ENCODE measurements around the gene KRT14. TPM values are rescaled to one million over a fixed set of nuclear protein-coding genes. Genes with fewer than 3 reads are reported as not detected.
"Not testable (repeated sequence)": the region's sequence is repeated elsewhere in the genome, so short reads cannot be mapped to it uniquely, and the experiment has no call there.

Gene KRT14
- total RNA-seq, 1 donor from 2014 or later = 1.0 TPM

DNA sequence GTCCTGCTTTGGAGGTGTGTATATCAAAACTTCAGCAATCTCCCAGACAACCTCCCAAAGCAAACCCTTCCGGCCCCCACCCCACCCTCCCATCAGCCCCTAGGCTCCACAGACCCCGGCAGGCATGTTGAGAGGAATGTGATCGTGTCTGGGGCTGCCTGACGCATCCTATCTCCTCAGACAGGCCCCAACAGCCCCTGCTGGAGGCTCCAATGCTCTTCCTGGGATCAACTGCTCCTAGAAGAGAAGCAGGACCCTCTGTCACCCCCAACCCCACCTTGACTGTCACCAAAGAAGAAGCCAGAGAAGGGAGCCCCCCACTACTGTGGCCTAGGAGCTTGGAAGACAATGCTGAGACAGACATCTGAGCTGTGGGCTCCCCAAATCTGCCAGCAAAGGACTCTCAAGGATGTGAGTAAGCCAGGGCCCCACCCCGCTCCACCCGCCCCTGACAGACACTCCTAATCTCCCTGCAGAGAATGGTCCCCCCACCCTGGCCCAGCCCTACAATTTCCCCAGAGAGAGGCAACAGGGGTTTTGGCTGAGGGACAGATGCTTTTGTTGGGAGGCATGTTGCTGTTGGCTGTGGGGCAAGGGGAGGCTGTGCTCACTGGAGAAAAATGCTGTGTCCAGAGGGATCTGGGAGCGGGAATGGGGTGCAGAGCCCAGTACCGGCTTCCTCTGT is 1.6 kb upstream of the KRT14 start:
- Histone ChIP-seq H3K27me3 (ENCODE audit: insufficient read depth, low read length) (peaks cover 6% of the 10 kb centered on the region), H3K9me3 (ENCODE audit: insufficient read depth, low read depth, low read length) (no peaks in the 10 kb centered on the region), H2AFZ (ENCODE audit: low read depth, low read length) (no peak overlapping the region), H3K4me3 (ENCODE audit: insufficient read depth, low read depth, low read length) (no peak overlapping the region), H3K36me3 (ENCODE audit: insufficient read depth, low read length) (no peaks in the 10 kb centered on the region), H3K79me2 (ENCODE audit: insufficient read depth, low read length) (no peaks in the 10 kb centered on the region), H3K4me1 (ENCODE audit: insufficient read depth, low read length) (no peaks in the 10 kb centered on the region), H3K9ac (ENCODE audit: low read length) (no peak overlapping the region), H3K4me2 (ENCODE audit: low read length) (no peak overlapping the region), H3K27ac (ENCODE audit: low read depth, low read length) (no peak overlapping the region), H4K20me1 (ENCODE audit: insufficient read depth, low read length) (no peaks in the 10 kb centered on the region)
- TF ChIP-seq EZH2 (IDR thresholded peaks at IDR 0.05; ENCODE audit: insufficient read depth, low read length) = no peak
- TF ChIP-seq, protein P1, sequence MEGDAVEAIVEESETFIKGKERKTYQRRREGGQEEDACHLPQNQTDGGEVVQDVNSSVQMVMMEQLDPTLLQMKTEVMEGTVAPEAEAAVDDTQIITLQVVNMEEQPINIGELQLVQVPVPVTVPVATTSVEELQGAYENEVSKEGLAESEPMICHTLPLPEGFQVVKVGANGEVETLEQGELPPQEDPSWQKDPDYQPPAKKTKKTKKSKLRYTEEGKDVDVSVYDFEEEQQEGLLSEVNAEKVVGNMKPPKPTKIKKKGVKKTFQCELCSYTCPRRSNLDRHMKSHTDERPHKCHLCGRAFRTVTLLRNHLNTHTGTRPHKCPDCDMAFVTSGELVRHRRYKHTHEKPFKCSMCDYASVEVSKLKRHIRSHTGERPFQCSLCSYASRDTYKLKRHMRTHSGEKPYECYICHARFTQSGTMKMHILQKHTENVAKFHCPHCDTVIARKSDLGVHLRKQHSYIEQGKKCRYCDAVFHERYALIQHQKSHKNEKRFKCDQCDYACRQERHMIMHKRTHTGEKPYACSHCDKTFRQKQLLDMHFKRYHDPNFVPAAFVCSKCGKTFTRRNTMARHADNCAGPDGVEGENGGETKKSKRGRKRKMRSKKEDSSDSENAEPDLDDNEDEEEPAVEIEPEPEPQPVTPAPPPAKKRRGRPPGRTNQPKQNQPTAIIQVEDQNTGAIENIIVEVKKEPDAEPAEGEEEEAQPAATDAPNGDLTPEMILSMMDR (IDR thresholded peaks at IDR 0.05; ENCODE audit: insufficient read depth, low read depth, low read length) = no peak
- Mint-ChIP-seq H3K27me3 (ENCODE audit: low read depth, unreplicated experiment) (peaks cover 24% of the 10 kb centered on the region), H3K36me3 (ENCODE audit: low read depth, unreplicated experiment) (peaks cover 4% of the 10 kb centered on the region), H3K4me1 (ENCODE audit: low read depth, unreplicated experiment) (no peaks in the 10 kb centered on the region), H3K27ac (ENCODE audit: unreplicated experiment) (no peak overlapping the region), H3K9me3 (ENCODE audit: unreplicated experiment) (peaks cover 7% of the 10 kb centered on the region), H3K4me3 (ENCODE audit: unreplicated experiment) (no peak overlapping the region)
- FAIRE-seq (no peak), DNase-seq (ENCODE audit: low read depth) (no peak)

DNA sequence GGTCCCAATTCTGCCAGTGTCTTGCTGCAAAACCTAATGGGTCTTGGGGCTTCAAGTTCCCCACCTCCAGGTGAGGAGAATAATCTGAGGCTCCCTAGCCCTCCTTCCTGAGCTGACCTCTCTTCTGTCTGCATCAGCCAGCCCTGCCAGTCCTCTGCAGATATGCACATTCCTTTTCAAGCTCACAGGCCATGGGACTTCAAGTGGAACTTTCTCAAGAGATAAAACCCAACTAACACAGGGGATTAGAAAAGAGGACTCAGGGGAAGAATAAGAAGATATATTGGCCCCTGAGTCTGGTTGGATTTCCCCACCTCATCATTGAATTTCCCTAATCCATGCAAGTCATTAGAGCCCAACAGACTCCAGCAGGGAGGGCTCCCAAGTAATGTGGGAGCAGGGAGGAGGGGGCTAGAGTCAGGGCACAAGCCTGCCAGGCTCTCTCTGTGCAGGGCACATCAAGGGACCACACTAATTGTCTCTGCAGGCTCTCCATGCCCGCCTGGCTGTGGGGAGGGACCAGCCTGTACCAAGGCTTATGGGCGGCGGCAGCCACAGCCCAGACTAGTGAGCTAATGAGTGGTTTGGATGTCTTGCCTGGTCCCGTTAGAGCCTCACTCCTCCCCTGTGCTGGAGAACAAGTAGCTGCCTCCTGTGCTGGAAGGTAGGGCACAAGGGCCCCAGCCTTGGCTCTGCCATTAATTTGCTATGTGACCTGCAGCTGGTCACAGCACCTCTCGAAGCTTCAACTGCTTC is 1.2 kb downstream of the KRT14 start:
- H3K27ac Mint-ChIP-seq (ENCODE audit: unreplicated experiment) = no peak overlapping the region
- H3K9me3 Mint-ChIP-seq (ENCODE audit: unreplicated experiment) = peaks cover 7% of the 10 kb centered on the region

DNA sequence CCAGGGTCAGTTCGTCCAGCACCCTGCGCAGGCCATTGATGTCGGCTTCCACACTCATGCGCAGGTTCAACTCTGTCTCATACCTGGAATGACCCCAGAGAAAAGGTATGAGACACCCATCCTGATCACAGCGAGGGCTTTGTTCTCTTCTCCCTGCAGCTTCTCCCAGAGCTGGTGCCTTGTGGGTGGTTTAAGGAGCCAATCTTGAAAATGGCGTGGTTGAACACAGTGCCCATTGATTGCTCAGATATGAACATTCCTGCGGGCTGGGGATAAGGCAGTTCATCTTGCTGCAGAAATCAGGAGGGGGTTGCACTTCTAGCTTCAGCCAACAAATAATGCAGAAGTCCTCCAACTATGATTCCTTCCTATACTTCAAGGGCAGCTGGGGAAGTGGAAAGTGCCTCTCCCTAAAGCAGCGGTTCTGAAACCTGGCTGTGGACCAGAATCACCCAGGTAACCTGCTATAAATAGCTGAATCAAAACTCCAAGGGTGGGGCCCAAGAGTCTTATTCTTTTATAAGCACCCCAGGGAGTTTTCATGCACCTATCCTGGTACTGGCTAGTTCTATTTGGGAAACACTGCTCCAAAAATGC is 2.3 kb downstream of the KRT14 start:
- FAIRE-seq; H3K4me1 ChIP-seq (ENCODE audit: insufficient read depth, low read length); H3K27me3 ChIP-seq (ENCODE audit: insufficient read depth, low read length); H3K36me3 Mint-ChIP-seq (ENCODE audit: low read depth, unreplicated experiment); H3K9me3 ChIP-seq (ENCODE audit: insufficient read depth, low read depth, low read length); H2AFZ ChIP-seq (ENCODE audit: low read depth, low read length); H3K9ac ChIP-seq (ENCODE audit: low read length); H3K27ac Mint-ChIP-seq (ENCODE audit: unreplicated experiment); H3K4me3 ChIP-seq (ENCODE audit: insufficient read depth, low read depth, low read length); H3K4me2 ChIP-seq (ENCODE audit: low read length); H3K4me1 Mint-ChIP-seq (ENCODE audit: low read depth, unreplicated experiment); H3K27ac ChIP-seq (ENCODE audit: low read depth, low read length); H3K4me3 Mint-ChIP-seq (ENCODE audit: unreplicated experiment); H3K79me2 ChIP-seq (ENCODE audit: insufficient read depth, low read length); H3K36me3 ChIP-seq (ENCODE audit: insufficient read depth, low read length); H3K9me3 Mint-ChIP-seq (ENCODE audit: unreplicated experiment); H4K20me1 ChIP-seq (ENCODE audit: insufficient read depth, low read length); DNase-seq (ENCODE audit: low read depth): not testable (repeated sequence)
- peaks cover 41% of the 10 kb centered on the region for H3K27me3 Mint-ChIP-seq (ENCODE audit: low read depth, unreplicated experiment)

More for the DNA sequence above, 1.2 kb downstream of the KRT14 start:
- H3K36me3 Mint-ChIP-seq (ENCODE audit: low read depth, unreplicated experiment) = peaks cover 1% of the 10 kb centered on the region
- H3K4me3 Mint-ChIP-seq (ENCODE audit: unreplicated experiment) = no peak overlapping the region
- H3K79me2 ChIP-seq (ENCODE audit: insufficient read depth, low read length) = no peaks in the 10 kb centered on the region
- no peak overlapping the region for H3K27ac ChIP-seq (ENCODE audit: low read depth, low read length)
- H3K4me1 Mint-ChIP-seq (ENCODE audit: low read depth, unreplicated experiment) = no peaks in the 10 kb centered on the region
- H4K20me1 ChIP-seq (ENCODE audit: insufficient read depth, low read length) = no peaks in the 10 kb centered on the region
- no peaks in the 10 kb centered on the region for H3K36me3 ChIP-seq (ENCODE audit: insufficient read depth, low read length)
- H3K4me1 ChIP-seq (ENCODE audit: insufficient read depth, low read length) = no peaks in the 10 kb centered on the region
- no peak overlapping the region for H3K4me2 ChIP-seq (ENCODE audit: low read length)
- TF ChIP-seq, protein P1 (IDR thresholded peaks at IDR 0.05; ENCODE audit: insufficient read depth, low read depth, low read length) = no peak
- no peak for TF ChIP-seq EZH2 (IDR thresholded peaks at IDR 0.05; ENCODE audit: insufficient read depth, low read length)
- H3K4me3 ChIP-seq (ENCODE audit: insufficient read depth, low read depth, low read length) = no peak overlapping the region
- H3K9me3 ChIP-seq (ENCODE audit: insufficient read depth, low read depth, low read length) = no peaks in the 10 kb centered on the region
- FAIRE-seq (no peak), DNase-seq (ENCODE audit: low read depth) (no peak)
- H2AFZ ChIP-seq (ENCODE audit: low read depth, low read length) = no peak overlapping the region
- H3K27me3 ChIP-seq (ENCODE audit: insufficient read depth, low read length) = no peaks in the 10 kb centered on the region
- H3K9ac ChIP-seq (ENCODE audit: low read length) = no peak overlapping the region
- peaks cover 37% of the 10 kb centered on the region for H3K27me3 Mint-ChIP-seq (ENCODE audit: low read depth, unreplicated experiment)

Measured in astrocyte (in vitro differentiated cells and primary cell).